H9 (cell line): ENCODE data around the gene SVIP. TPM values are rescaled to one million over a fixed set of nuclear protein-coding genes. Genes with fewer than 3 reads are reported as not detected.

ENCODE experiments used
- DNase-seq: peaks from one replicate; pipeline ENCODE4 v3.0.0-alpha.2; 2017
- H2AFZ ChIP-seq: one replicate; pipeline ENCODE4 v1.6.1; 2013; ENCODE audit warnings: mild to moderate bottlenecking, low read length, control low read depth, moderate library complexity
- H2AK5ac ChIP-seq: 2 replicates; pipeline ENCODE4 v1.6.1; 2013; ENCODE audit warnings: low read length, control low read depth, mixed read lengths; ENCODE audit not compliant: insufficient read length
- H2BK120ac ChIP-seq: one replicate; pipeline ENCODE4 v1.6.1; 2013; ENCODE audit warnings: low read depth, mild to moderate bottlenecking, low read length, control low read depth, inconsistent platforms; ENCODE audit not compliant: poor library complexity, severe bottlenecking
- H2BK12ac ChIP-seq: 2 replicates; pipeline ENCODE4 v1.6.1; 2013; ENCODE audit warnings: low read length, control low read depth, mixed read lengths, low read depth; ENCODE audit not compliant: insufficient read length
- H2BK15ac ChIP-seq: 2 replicates; pipeline ENCODE4 v1.6.1; 2013; ENCODE audit warnings: low read depth, low read length, control low read depth
- H2BK20ac ChIP-seq: one replicate; pipeline ENCODE4 v1.6.1; 2013; ENCODE audit warnings: low read depth, mild to moderate bottlenecking, low read length, control low read depth, inconsistent platforms; ENCODE audit not compliant: poor library complexity, severe bottlenecking
- H2BK5ac ChIP-seq: 2 replicates; pipeline ENCODE4 v1.6.1; 2013; ENCODE audit warnings: low read length, control low read depth, mixed read lengths; ENCODE audit not compliant: insufficient read length
- H3K14ac ChIP-seq: 2 replicates; pipeline ENCODE4 v1.6.1; 2013; ENCODE audit warnings: low read length, control low read depth; ENCODE audit not compliant: insufficient read depth
- H3K18ac ChIP-seq: 2 replicates; pipeline ENCODE4 v1.6.1; 2013; ENCODE audit warnings: low read depth, mild to moderate bottlenecking, mixed read lengths, low read length, control low read depth; ENCODE audit not compliant: insufficient read length
- H3K23ac ChIP-seq: 2 replicates; pipeline ENCODE4 v1.6.1; 2013; ENCODE audit warnings: low read length, control low read depth, mixed read lengths, low read depth; ENCODE audit not compliant: insufficient read length
- H3K23me2 ChIP-seq: 2 replicates; pipeline ENCODE4 v1.6.1; 2013; ENCODE audit warnings: low read depth, mild to moderate bottlenecking, mixed read lengths, low read length, control low read depth; ENCODE audit not compliant: insufficient read length, poor library complexity, severe bottlenecking
- H3K27ac ChIP-seq: 2 replicates; pipeline ENCODE4 v1.5.1; 2013; ENCODE audit warnings: low read length, control low read depth, mixed read lengths, low read depth; ENCODE audit not compliant: insufficient read length
- H3K27me3 ChIP-seq: 2 replicates; pipeline ENCODE4 v1.6.1; 2013; ENCODE audit warnings: low read length, control low read depth, inconsistent platforms; ENCODE audit not compliant: insufficient read depth
- H3K4ac ChIP-seq: 2 replicates; pipeline ENCODE4 v1.6.1; 2013; ENCODE audit warnings: low read depth, mild to moderate bottlenecking, control low read depth, inconsistent platforms, low read length, moderate library complexity
- H3K4me1 ChIP-seq: 2 replicates; pipeline ENCODE4 v1.6.1; 2013; ENCODE audit warnings: low read length, control low read depth, inconsistent platforms; ENCODE audit not compliant: insufficient read depth
- H3K4me2 ChIP-seq: 2 replicates; pipeline ENCODE4 v1.6.1; 2013; ENCODE audit warnings: low read length, control low read depth, mixed read lengths; ENCODE audit not compliant: insufficient read length, insufficient read depth
- H3K56ac ChIP-seq: 2 replicates; pipeline ENCODE4 v1.6.1; 2013; ENCODE audit warnings: low read depth, mild to moderate bottlenecking, mixed read lengths, low read length, control low read depth; ENCODE audit not compliant: insufficient read length
- H3K79me1 ChIP-seq: 2 replicates; pipeline ENCODE4 v1.6.1; 2013; ENCODE audit warnings: low read depth, mild to moderate bottlenecking, moderate library complexity, low read length, control low read depth, inconsistent platforms; ENCODE audit not compliant: insufficient read depth, poor library complexity, severe bottlenecking
- H3K79me2 ChIP-seq: 2 replicates; pipeline ENCODE4 v1.6.1; 2013; ENCODE audit warnings: low read length, control low read depth, inconsistent platforms; ENCODE audit not compliant: insufficient read depth
- H3K9ac ChIP-seq: 2 replicates; pipeline ENCODE4 v1.6.1; 2013; ENCODE audit warnings: low read length, control low read depth, mixed read lengths; ENCODE audit not compliant: insufficient read length; ENCODE audit errors: extremely low read depth
- H3K9me3 ChIP-seq: one replicate; pipeline ENCODE4 v1.6.1; 2013; ENCODE audit warnings: low read depth, low read length, inconsistent platforms; ENCODE audit not compliant: control insufficient read depth
- H3T11ph ChIP-seq: one replicate; pipeline ENCODE4 v1.6.1; 2013; ENCODE audit warnings: mild to moderate bottlenecking, low read length, control low read depth, inconsistent platforms
- H4K20me1 ChIP-seq: one replicate; pipeline ENCODE4 v1.6.1; 2013; ENCODE audit not compliant: control insufficient read depth, insufficient read length, insufficient read depth
- H4K5ac ChIP-seq: 2 replicates; pipeline ENCODE4 v1.6.1; 2013; ENCODE audit warnings: low read depth, mild to moderate bottlenecking, mixed read lengths, low read length, control low read depth; ENCODE audit not compliant: insufficient read length
- H4K8ac ChIP-seq: replicated peaks from 2 replicates; pipeline ENCODE4 v1.6.1; 2013; ENCODE audit warnings: low read length, control low read depth, mixed read lengths, low read depth; ENCODE audit not compliant: insufficient read length
- H4K91ac ChIP-seq: 2 replicates; pipeline ENCODE4 v1.6.1; 2013; ENCODE audit warnings: low read depth, mild to moderate bottlenecking, moderate library complexity, mixed read lengths, low read length, control low read depth; ENCODE audit not compliant: insufficient read length
- H3K27ac Mint-ChIP-seq, 3 experiments: 2 replicates in 2 of 3; 3 replicates in 1 of 3; pipeline ENCODE4 v1.8.0; 2020 to 2021; ENCODE audit warnings: mixed read lengths in 3 of 3, mild to moderate bottlenecking in 1 of 3, moderate library complexity in 1 of 3
- H3K27me3 Mint-ChIP-seq: 2 replicates; pipeline ENCODE4 v1.8.0; 2021; ENCODE audit warnings: low read depth, mild to moderate bottlenecking, moderate library complexity, mixed read lengths
- H3K36me3 Mint-ChIP-seq, 3 experiments: 2 replicates in 2 of 3; 3 replicates in 1 of 3; pipeline ENCODE4 v1.8.0; 2020 to 2021; ENCODE audit warnings: low read depth in 3 of 3, mixed read lengths in 3 of 3; ENCODE audit not compliant: insufficient read depth in 1 of 3
- H3K4me1 Mint-ChIP-seq, 2 experiments: 2 replicates each; pipeline ENCODE4 v1.8.0; 2020; ENCODE audit warnings: mixed read lengths in 2 of 2
- H3K4me3 Mint-ChIP-seq, 2 experiments: 2 replicates in 1 of 2; 3 replicates in 1 of 2; pipeline ENCODE4 v1.8.0; 2020 to 2021; ENCODE audit warnings: mild to moderate bottlenecking in 2 of 2, mixed read lengths in 2 of 2, moderate library complexity in 1 of 2
- H3K9me3 Mint-ChIP-seq, 2 experiments: 2 replicates in 1 of 2; 3 replicates in 1 of 2; pipeline ENCODE4 v1.8.0; 2020; ENCODE audit warnings: mild to moderate bottlenecking in 2 of 2, mixed read lengths in 2 of 2, moderate library complexity in 1 of 2
- CTCF ChIP-seq: fragments of 200-600 bp; sonication (generic); conservative IDR thresholded peaks from 3 replicates; pipeline ENCODE4 v1.8.0; 2021; ENCODE audit warnings: antibody characterized with exemption, mild to moderate bottlenecking
- total RNA-seq: library from RNA; stranded (reverse); gene quantifications from 2 replicates; pipeline ENCODE4 v1.2.1, GENCODE V29; 2021

SVIP gene
- total RNA-seq, 1 experiment from 2014 or later = 10.4 TPM

- H2BK12ac ChIP-seq = no peak overlapping the region
- no peak overlapping the region for H4K8ac ChIP-seq
- H3K23ac ChIP-seq = no peak overlapping the region
- H4K91ac ChIP-seq = no peak overlapping the region
- Mint-ChIP-seq H3K27me3 (no peaks in the 10 kb centered on the region), H3K9me3 (peaks cover 0 to 4% of the 10 kb centered on the region in 2 experiments; a peak in 1 of 5 replicates), H3K4me1 (peaks cover 3 to 13% of the 10 kb centered on the region in 2 experiments; a peak in 3 of 4 replicates), H3K36me3 (0 out of 7 replicates have a peak, but pooled peaks cover 0 to 2% (median 0%) of the 10 kb centered on the region in 3 experiments), H3K27ac (no peak overlapping the region), H3K4me3 (no peak overlapping the region)
- no peaks in the 10 kb centered on the region for H3K23me2 ChIP-seq
- H3K27ac ChIP-seq = no peak overlapping the region
- H3K56ac ChIP-seq = no peak overlapping the region
- H3K4me1 ChIP-seq = no peaks in the 10 kb centered on the region; the same call in 1 of the 2 replicates
- H2AK5ac ChIP-seq = no peak overlapping the region
- H3K4me2 ChIP-seq = no peak overlapping the region
- no peak overlapping the region for H3K18ac ChIP-seq
- no peak overlapping the region for H3T11ph ChIP-seq
- no peak overlapping the region for H3K4ac ChIP-seq
- no peaks in the 10 kb centered on the region for H3K9me3 ChIP-seq
- H2BK5ac ChIP-seq = no peak overlapping the region
- H3K14ac ChIP-seq = no peak overlapping the region
- H3K79me2 ChIP-seq = no peaks in the 10 kb centered on the region
- no peak overlapping the region for H4K5ac ChIP-seq
- no peak overlapping the region for H3K9ac ChIP-seq
- no peaks in the 10 kb centered on the region for H4K20me1 ChIP-seq
- no peak for DNase-seq
- H2BK15ac ChIP-seq = no peak overlapping the region
- H2BK120ac ChIP-seq = no peak overlapping the region
- TF ChIP-seq CTCF = no peak
- H3K79me1 ChIP-seq = no peaks in the 10 kb centered on the region
- no peak overlapping the region for H2AFZ ChIP-seq
- H3K27me3 ChIP-seq = no peaks in the 10 kb centered on the region
- no peak overlapping the region for H2BK20ac ChIP-seq
Measured at GRCh38 chr11:22785251-22785650, 44.4 kb downstream of the SVIP start.
